Measurements from ENCODE around the gene ATP1B2. TPM values are rescaled to one million over a fixed set of nuclear protein-coding genes. Genes with fewer than 3 reads are reported as not detected.

ATP1B2 gene
- total RNA-seq, 1 experiment from 2014 or later = not detected

DNA sequence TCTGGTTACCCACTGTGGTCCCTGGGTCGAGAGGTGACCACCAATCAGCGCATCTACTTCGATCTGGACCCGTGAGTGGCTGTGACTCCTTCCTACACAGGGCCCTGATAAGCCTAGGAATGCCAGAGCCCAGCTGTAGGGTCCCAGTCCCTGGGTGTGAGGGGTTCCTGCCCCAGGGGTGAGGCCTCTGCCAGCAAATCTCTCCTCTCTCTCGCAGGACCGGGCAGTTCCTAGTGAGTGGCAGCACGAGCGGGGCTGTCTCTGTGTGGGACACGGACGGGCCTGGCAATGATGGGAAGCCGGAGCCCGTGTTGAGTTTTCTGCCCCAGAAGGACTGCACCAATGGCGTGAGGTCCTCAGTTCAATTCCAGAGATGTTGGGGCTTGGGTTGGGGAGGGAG lies 52.0 kb downstream of the ATP1B2 start:
- H3K9me3 Mint-ChIP-seq (ENCODE audit: low read depth, unreplicated experiment) = no peaks in the 10 kb centered on the region
- no peak for DNase-seq
- no TSS peak for BruUV-seq (replicated peaks)
- peaks cover 45% of the 10 kb centered on the region for H3K27me3 Mint-ChIP-seq (ENCODE audit: unreplicated experiment)
- H3K4me3 Mint-ChIP-seq (ENCODE audit: low read depth, unreplicated experiment) = no peak overlapping the region
- no peak overlapping the region for H3K27ac Mint-ChIP-seq (ENCODE audit: unreplicated experiment)
- CTCF ChIA-PET = no interaction called here
- TF ChIP-seq CTCF (IDR thresholded peaks at IDR 0.05; ENCODE audit: unreplicated experiment) = no peak
- H3K4me1 Mint-ChIP-seq (ENCODE audit: low read depth, unreplicated experiment) = no peaks in the 10 kb centered on the region
- intact Hi-C loops (cut with micrococcal nuclease; ENCODE audit: unreplicated experiment) = no loop called here
- peaks cover 15% of the 10 kb centered on the region for H3K36me3 Mint-ChIP-seq (ENCODE audit: insufficient read depth, unreplicated experiment)

DNA sequence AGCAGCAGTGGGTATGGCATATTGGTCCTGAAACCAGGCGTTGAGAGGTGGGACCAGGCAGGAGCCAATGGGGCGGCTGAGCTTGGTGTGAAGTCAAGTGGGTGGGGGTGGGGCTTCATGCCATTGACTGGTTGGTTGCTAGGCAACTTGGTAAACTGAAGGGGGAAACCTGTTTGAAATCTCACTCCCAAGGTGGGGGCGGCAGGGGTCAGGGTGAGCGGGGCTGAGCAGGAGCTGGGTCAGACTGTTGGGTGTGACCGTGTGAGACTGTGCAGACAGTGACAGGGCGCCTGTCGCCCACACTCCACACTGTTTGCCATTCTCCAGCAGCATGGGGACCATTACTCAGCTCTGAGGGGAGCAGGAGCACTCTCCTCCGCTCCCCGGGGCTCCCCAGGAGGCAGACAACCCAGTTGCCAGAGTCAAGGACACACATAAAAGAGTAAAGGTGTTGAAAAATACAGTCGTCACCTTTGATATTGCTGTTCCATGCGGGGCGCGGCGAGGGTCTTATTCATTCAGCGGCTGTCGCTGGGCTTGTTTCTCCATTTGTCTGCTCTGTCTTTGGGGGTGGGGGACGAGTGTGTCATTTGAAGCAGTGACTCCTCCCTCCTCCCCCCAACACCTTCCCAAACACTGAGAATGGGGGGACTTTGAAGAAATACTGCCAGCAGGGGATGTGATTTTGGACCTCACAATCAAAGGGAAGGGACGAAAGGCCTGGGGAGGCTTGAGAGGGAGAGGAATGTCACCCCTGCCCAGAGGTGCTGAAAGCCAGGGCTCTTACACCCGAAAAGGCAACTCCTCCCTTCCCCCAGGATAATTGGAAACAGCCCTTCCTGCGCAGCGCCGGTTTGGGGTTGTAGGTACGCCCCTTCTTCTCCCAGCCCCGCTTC lies 53.1 kb downstream of the ATP1B2 start:
- BruUV-seq (replicated peaks) = no TSS peak
- CTCF ChIA-PET = interaction anchor here (0.7 kb wide), 1 partner anchor 143 kb away, joined by 3 read pairs; no protein-coding TSS in a partner anchor
- DNase-seq = no peak
- intact Hi-C loops (cut with micrococcal nuclease; ENCODE audit: unreplicated experiment) = no loop called here
- peak overlapping the region; percentile 57 for H3K4me3 Mint-ChIP-seq (ENCODE audit: low read depth, unreplicated experiment)
- no peak overlapping the region for H3K27ac Mint-ChIP-seq (ENCODE audit: unreplicated experiment)
- no peaks in the 10 kb centered on the region for H3K9me3 Mint-ChIP-seq (ENCODE audit: low read depth, unreplicated experiment)
- H3K4me1 Mint-ChIP-seq (ENCODE audit: low read depth, unreplicated experiment) = no peaks in the 10 kb centered on the region
- H3K27me3 Mint-ChIP-seq (ENCODE audit: unreplicated experiment) = peaks cover 55% of the 10 kb centered on the region
- no peak for TF ChIP-seq CTCF (IDR thresholded peaks at IDR 0.05; ENCODE audit: unreplicated experiment)
- peaks cover 15% of the 10 kb centered on the region for H3K36me3 Mint-ChIP-seq (ENCODE audit: insufficient read depth, unreplicated experiment)

DNA sequence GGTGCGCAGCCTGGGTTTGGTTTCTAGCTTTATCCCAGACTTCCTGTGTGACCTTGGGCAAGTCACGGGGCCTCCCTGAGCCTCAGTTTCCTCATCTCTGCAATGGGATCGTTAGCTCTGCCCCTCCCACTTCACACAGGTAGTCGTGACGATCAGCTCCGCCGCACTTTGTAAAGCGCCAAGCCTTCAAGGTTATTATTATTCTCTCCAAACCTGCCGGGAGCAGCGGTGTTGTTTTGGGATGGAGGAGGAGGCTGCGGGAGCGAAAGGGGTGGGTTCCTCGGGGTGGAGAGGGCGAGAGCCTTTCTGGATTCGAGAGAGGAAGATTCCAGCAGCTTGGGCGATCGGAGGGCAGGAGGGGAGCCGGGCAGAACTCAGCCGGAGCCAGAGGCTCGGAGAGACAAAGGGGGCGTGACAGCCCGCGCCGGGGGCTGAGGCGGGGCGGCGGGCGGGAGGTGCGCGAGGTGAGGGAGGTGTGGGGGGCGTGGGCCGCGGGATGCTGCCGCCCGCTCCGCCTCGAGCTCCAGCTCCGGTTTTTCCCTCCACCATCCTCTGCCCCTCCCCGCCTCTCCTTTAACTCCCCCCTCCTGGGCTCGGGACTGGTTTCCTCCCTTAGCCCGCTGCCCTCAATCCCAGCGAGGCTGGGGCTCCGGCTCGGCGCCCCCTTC lies 54.0 kb downstream of the ATP1B2 start, which contains the start of gene EFNB3:
TSS of gene EFNB3 (plus strand) at position 602 of the 668 bp plus-strand sequence. CDS start 397 bp downstream, outside the sequence.
- H3K4me3 Mint-ChIP-seq (ENCODE audit: low read depth, unreplicated experiment) = peak within 1 kb of the TSS; percentile 57
- no peaks in the 10 kb centered on the region for H3K9me3 Mint-ChIP-seq (ENCODE audit: low read depth, unreplicated experiment)
- H3K36me3 Mint-ChIP-seq (ENCODE audit: insufficient read depth, unreplicated experiment) = peaks cover 15% of the 10 kb centered on the region
- H3K4me1 Mint-ChIP-seq (ENCODE audit: low read depth, unreplicated experiment) = no peaks in the 10 kb centered on the region
- DNase-seq = no peak
- no TSS peak for BruUV-seq (replicated peaks)
- no peak for TF ChIP-seq CTCF (IDR thresholded peaks at IDR 0.05; ENCODE audit: unreplicated experiment)
- peaks cover 63% of the 10 kb centered on the region for H3K27me3 Mint-ChIP-seq (ENCODE audit: unreplicated experiment)
- CTCF ChIA-PET = no interaction called here
- intact Hi-C loops (cut with micrococcal nuclease; ENCODE audit: unreplicated experiment) = no loop called here
- H3K27ac Mint-ChIP-seq (ENCODE audit: unreplicated experiment) = no peak within 1 kb of the TSS

DNA sequence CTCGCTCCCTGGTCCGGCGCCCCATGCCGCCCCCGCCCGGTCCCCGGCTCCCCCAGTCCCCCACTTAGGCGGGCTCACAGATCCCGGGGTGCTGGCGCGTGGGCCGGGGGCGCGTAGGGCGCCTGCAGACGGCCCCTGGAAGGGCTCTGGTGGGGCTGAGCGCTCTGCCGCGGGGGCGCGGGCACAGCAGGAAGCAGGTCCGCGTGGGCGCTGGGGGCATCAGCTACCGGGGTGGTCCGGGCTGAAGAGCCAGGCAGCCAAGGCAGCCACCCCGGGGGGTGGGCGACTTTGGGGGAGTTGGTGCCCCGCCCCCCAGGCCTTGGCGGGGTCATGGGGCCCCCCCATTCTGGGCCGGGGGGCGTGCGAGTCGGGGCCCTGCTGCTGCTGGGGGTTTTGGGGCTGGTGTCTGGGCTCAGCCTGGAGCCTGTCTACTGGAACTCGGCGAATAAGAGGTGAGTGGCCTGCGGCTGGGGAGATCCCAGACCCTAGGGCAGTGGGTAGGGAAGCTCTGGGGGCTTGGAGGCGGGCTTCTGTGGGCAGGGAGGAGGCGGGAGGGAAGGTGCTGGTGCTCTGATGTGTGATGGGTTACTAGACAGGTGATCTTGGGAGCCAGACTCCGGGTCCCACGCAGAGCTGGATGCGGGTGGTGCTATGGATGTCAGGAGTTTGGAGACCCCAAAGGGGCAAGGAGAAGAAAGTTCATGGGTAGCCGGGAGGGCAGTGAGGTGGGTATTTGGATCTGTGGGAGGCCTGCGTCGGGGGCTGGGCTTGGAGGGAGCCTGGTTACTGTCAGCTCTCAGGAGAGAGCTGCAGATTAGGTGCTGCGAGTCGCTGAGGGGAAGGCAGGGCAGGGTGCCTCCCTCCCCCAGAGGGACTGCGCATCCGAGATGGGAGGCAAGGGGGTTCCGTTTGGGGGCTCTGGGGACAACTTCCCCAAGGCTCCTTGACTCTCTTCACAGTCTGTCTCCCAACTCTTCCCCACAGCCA lies 54.8 kb downstream of the ATP1B2 start:
- DNase-seq = no peak
- TF ChIP-seq CTCF (IDR thresholded peaks at IDR 0.05; ENCODE audit: unreplicated experiment) = no peak
- peak overlapping the region; percentile 57 for H3K4me3 Mint-ChIP-seq (ENCODE audit: low read depth, unreplicated experiment)
- no peak overlapping the region for H3K27ac Mint-ChIP-seq (ENCODE audit: unreplicated experiment)
- intact Hi-C loops (cut with micrococcal nuclease; ENCODE audit: unreplicated experiment) = no loop called here
- no TSS peak for BruUV-seq (replicated peaks)
- H3K4me1 Mint-ChIP-seq (ENCODE audit: low read depth, unreplicated experiment) = no peaks in the 10 kb centered on the region
- peaks cover 71% of the 10 kb centered on the region for H3K27me3 Mint-ChIP-seq (ENCODE audit: unreplicated experiment)
- no peaks in the 10 kb centered on the region for H3K9me3 Mint-ChIP-seq (ENCODE audit: low read depth, unreplicated experiment)
- peaks cover 12% of the 10 kb centered on the region for H3K36me3 Mint-ChIP-seq (ENCODE audit: insufficient read depth, unreplicated experiment)
- CTCF ChIA-PET = no interaction called here
